Measurements from ENCODE around the gene FUT7.

The FUT7 gene

DNA sequence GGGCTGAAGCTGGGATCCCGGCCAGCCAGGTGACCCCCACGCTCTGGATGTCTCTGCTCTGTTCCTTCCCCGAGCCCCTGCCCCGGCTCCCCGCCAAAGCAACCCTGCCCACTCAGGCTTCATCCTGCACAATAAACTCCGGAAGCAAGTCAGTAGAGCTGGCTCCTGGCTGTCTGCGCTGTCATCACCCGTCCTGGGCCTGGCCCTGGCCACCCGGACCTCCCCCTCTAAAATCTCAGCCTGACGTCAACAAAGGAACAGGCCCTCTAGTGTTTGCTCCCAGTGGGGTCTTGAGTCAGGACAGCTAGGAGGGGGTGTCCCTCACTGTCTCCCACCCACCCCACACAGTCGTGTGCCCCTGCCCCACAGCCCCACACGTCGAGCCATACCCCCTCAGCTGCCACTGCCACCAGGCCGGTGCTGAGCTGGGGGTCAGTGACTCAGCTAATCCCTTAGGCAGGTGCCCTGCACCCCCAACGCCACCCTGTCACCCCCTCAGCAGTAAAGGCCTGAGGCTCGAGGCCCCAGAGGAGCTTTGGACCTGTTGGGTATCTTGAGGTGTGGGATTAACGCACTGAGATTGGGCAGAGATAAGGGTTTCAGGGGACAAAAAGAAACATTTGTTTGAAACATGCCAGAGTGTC is 50.2 kb downstream of the FUT7 start:
- no peak for DNase-seq

GRCh38 chr9:136980669-136981478 is 51.0 kb downstream of the FUT7 start:
- no peak for DNase-seq

All from NCI-H187 (cell line).